Calu3 (cell line): ENCODE measurements around the gene CDKN1C. TPM values are rescaled to one million over a fixed set of nuclear protein-coding genes. Genes with fewer than 3 reads are reported as not detected.

Experiments
- BruUV-seq: library from RNA; stranded (reverse); fragments of 400-500 nt; replicated peaks from 2 replicates; lab custom pipeline; 2021; lab: Mats Ljungman, UMichigan
- CTCF ChIA-PET: fragments of 300-600 bp; sonication (Branson Sonifier 250); formaldehyde crosslinking; loops from one replicate; lab custom pipeline; 2022; ENCODE audit warnings: antibody characterized with exemption; lab: Charles Lee
- DNase-seq: peaks from one replicate; pipeline ENCODE4 v3.0.0; 2022
- H3K27ac Mint-ChIP-seq: one replicate; pipeline ENCODE4 v1.8.0; 2022; ENCODE audit warnings: mixed read lengths; ENCODE audit not compliant: unreplicated experiment
- H3K27me3 Mint-ChIP-seq: one replicate; pipeline ENCODE4 v1.8.0; 2022; ENCODE audit warnings: mixed read lengths; ENCODE audit not compliant: unreplicated experiment
- H3K36me3 Mint-ChIP-seq: one replicate; pipeline ENCODE4 v1.8.0; 2022; ENCODE audit warnings: mild to moderate bottlenecking, moderate library complexity, mixed read lengths; ENCODE audit not compliant: insufficient read depth, unreplicated experiment
- H3K4me1 Mint-ChIP-seq: one replicate; pipeline ENCODE4 v1.8.0; 2022; ENCODE audit warnings: mild to moderate bottlenecking, low read depth, mixed read lengths; ENCODE audit not compliant: unreplicated experiment
- H3K4me3 Mint-ChIP-seq: one replicate; pipeline ENCODE4 v1.8.0; 2022; ENCODE audit warnings: mild to moderate bottlenecking, low read depth, moderate library complexity, mixed read lengths; ENCODE audit not compliant: unreplicated experiment
- H3K9me3 Mint-ChIP-seq: one replicate; pipeline ENCODE4 v1.8.0; 2022; ENCODE audit warnings: low read depth, mixed read lengths; ENCODE audit not compliant: unreplicated experiment
- intact Hi-C: fragments of 100-400 bp; cut with micrococcal nuclease; formaldehyde crosslinking; loops from one replicate; pipeline ENCODE4 v1.10.0; 2022; ENCODE audit not compliant: unreplicated experiment
- total RNA-seq: library from RNA; stranded (reverse); gene quantifications from 2 replicates; pipeline ENCODE4 v1.2.3, GENCODE V29; 2022
- TF ChIP-seq, protein P1 (sequence below): fragments of 200-600 bp; IDR thresholded peaks from one replicate; pipeline ENCODE4 v1.8.0; 2022; ENCODE audit warnings: antibody characterized with exemption; ENCODE audit not compliant: unreplicated experiment

The CDKN1C gene
- total RNA-seq, 1 experiment from 2014 or later = 2.4 TPM

- intact Hi-C loops = no loop called here
- H3K27ac Mint-ChIP-seq = no peak overlapping the region
- no peak for DNase-seq
- TF ChIP-seq, protein P1, sequence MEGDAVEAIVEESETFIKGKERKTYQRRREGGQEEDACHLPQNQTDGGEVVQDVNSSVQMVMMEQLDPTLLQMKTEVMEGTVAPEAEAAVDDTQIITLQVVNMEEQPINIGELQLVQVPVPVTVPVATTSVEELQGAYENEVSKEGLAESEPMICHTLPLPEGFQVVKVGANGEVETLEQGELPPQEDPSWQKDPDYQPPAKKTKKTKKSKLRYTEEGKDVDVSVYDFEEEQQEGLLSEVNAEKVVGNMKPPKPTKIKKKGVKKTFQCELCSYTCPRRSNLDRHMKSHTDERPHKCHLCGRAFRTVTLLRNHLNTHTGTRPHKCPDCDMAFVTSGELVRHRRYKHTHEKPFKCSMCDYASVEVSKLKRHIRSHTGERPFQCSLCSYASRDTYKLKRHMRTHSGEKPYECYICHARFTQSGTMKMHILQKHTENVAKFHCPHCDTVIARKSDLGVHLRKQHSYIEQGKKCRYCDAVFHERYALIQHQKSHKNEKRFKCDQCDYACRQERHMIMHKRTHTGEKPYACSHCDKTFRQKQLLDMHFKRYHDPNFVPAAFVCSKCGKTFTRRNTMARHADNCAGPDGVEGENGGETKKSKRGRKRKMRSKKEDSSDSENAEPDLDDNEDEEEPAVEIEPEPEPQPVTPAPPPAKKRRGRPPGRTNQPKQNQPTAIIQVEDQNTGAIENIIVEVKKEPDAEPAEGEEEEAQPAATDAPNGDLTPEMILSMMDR = no peak
- H3K27me3 Mint-ChIP-seq = peaks cover 46% of the 10 kb centered on the region
- peaks cover 5% of the 10 kb centered on the region for H3K4me1 Mint-ChIP-seq
- H3K36me3 Mint-ChIP-seq = peaks cover 9% of the 10 kb centered on the region
- CTCF ChIA-PET = no interaction called here
- H3K9me3 Mint-ChIP-seq = no peaks in the 10 kb centered on the region
- no peak overlapping the region for H3K4me3 Mint-ChIP-seq
- no TSS peak for BruUV-seq
Observed at GRCh38 chr11:2865922-2866577, 19.5 kb downstream of the CDKN1C start.

DNA sequence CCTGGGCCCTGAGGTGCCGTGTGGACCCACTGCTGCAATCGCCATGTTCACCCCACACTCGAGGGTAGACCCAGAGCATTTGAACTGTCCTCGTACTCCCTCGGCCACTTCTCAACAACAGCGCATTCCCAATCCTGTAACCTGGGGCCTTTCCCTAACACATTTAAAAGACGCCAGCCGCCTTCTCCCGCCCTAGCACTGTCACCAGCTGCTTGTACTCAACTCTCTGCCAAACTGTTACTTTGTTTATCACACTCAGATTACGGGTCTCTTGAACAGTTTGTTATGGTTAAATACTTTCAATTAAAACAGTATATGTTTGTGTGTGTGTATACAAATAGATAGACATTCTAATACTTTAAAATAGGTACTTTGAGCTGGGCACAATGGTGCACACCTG lies 20.7 kb downstream of the CDKN1C start:
- Mint-ChIP-seq H3K4me3 (no peak overlapping the region), H3K36me3 (peaks cover 18% of the 10 kb centered on the region), H3K27me3 (peaks cover 50% of the 10 kb centered on the region), H3K9me3 (no peaks in the 10 kb centered on the region), H3K27ac (no peak overlapping the region), H3K4me1 (peaks cover 15% of the 10 kb centered on the region)
- intact Hi-C loops = no loop called here
- no TSS peak for BruUV-seq
- TF ChIP-seq, protein P1 = no peak
- CTCF ChIA-PET = no interaction called here
- no peak for DNase-seq

- DNase-seq = no peak
- peaks cover 60% of the 10 kb centered on the region for H3K27me3 Mint-ChIP-seq
- no peak overlapping the region for H3K27ac Mint-ChIP-seq
- peaks cover 19% of the 10 kb centered on the region for H3K36me3 Mint-ChIP-seq
- TF ChIP-seq, protein P1 = no peak
- H3K4me1 Mint-ChIP-seq = peaks cover 15% of the 10 kb centered on the region
- BruUV-seq = no TSS peak
- intact Hi-C loops = no loop called here
- H3K9me3 Mint-ChIP-seq = no peaks in the 10 kb centered on the region
- CTCF ChIA-PET = no interaction called here
- no peak overlapping the region for H3K4me3 Mint-ChIP-seq
Observed at GRCh38 chr11:2863276-2863618, 22.3 kb downstream of the CDKN1C start.

- Mint-ChIP-seq H3K27me3 (peaks cover 60% of the 10 kb centered on the region), H3K4me3 (no peak overlapping the region), H3K36me3 (peaks cover 19% of the 10 kb centered on the region), H3K4me1 (peaks cover 15% of the 10 kb centered on the region), H3K27ac (no peak overlapping the region), H3K9me3 (no peaks in the 10 kb centered on the region)
- intact Hi-C loops = loop anchor here (1.0 kb wide), 1 partner anchor 11 kb away; no protein-coding TSS in a partner anchor
- DNase-seq = no peak
- TF ChIP-seq, protein P1 = no peak
- no TSS peak for BruUV-seq
- CTCF ChIA-PET = no interaction called here
Observed at GRCh38 chr11:2862395-2863275, 22.9 kb downstream of the CDKN1C start.
